HG02885 (cell line): ENCODE results near the gene KRTAP4-7.
"Not testable (repeated sequence)": the region's sequence is repeated elsewhere in the genome, so short reads cannot be mapped to it uniquely, and the experiment has no call there.

Source experiments
- ATAC-seq: cut with Tn5 transposase; IDR thresholded peaks from one replicate; pipeline ENCODE4 v1.9.1; 2021; ENCODE audit warnings: mild to moderate bottlenecking; ENCODE audit not compliant: unreplicated experiment, poor library complexity

The KRTAP4-7 gene

DNA sequence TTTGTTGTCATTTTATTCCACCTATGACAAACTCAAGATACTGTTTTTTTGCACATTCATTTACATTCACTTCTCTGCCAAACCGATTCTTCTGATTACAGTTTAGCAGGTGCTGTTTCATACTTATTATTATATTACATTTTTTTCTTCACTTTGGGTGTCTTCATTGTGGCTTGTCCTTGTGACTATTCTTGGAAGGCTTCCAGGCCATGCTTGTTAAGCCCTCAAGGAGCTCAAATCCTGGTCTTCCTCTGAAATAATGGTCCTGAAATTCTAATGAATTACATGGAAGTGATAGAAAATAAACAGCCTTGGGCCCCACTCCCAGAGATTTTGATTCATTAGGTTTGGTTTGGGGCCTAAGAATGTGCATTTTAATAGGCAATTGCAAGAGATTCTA, 19.6 kb upstream of the KRTAP4-7 start:
- no peak for ATAC-seq

- not testable (repeated sequence) for ATAC-seq
These were observed 18.8 kb upstream of the KRTAP4-7 start for GRCh38 chr17:41065016-41065689.

DNA sequence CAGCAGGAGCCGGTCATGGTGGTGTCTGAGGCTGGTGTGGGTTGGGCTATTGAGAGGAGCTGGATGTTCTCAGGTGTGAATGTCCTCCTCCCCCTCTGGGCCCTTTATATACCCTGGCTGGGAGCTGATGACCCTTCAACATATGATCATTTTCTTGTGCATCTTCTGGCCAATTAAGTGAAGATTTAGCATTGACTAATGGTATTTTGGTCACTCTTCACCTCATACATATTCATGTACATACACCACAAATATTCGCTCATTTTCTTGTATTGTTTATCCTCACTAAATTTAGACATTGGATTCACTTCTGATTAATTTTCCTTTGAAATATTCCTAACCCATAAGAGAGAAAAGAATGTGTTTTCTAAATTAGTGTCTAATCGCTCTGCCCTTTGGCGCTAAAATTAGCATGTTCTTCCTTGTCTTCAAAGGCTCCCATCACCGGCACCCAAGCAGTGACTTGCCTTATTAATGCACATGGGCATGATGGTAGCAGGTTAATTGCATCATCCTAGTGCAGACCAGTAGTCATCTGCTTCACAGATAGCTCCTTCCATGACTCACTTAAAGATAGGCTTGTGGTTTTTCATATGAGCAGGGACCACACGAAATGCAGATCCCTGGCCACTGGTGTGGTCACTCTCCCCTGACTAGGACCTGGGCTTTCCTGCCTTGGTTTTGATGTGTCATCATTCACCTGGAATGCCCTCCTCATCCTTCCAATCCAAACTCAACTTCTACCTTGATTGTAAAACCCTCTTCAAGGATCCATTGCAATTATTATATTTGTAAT, 17.9 kb upstream of the KRTAP4-7 start, which contains the start of gene KRTAP2-4:
Gene KRTAP2-4 (minus strand): TSS at position 51 of the 796 bp plus-strand sequence. CDS start 34 bp downstream, at position 17.
- ATAC-seq: no peak

DNA sequence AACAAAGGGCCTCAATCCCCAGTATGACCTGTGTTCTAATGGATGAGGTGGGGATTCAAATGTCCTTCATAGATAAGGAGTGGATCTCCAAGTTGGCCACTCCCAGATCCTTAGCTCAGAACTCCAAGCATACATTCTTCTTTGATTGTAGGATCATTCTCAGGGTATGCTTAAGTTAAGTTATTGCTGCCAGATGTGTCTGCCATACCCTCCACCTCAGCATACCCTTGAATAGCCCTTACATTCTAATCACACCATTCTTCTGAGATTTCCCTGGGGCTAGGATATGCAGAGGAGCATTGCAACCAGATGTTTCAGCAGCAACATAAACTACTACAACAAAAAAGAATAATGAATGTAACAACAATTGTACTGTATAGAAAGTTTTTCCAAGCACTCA, 16.7 kb upstream of the KRTAP4-7 start:
- no peak for ATAC-seq

DNA sequence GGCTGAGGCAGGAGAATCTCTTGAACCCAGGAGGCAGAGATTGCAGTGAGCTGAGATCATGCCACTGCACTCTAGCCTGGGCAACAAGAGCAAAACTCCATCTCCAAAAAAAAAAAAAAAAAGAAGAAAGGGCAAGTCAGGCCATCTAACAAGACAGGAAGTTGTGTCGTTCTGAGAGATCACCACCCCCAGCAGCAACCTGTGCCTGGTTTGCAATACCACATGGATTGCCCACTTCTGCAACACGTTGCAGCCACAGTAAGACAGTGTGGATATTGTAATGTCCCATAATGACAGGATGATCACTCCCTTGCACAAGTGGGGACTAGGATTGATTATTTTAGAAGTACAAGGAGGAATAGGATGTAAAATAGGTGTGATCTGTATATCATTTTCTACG, 14.9 kb upstream of the KRTAP4-7 start:
- ATAC-seq: no peak

DNA sequence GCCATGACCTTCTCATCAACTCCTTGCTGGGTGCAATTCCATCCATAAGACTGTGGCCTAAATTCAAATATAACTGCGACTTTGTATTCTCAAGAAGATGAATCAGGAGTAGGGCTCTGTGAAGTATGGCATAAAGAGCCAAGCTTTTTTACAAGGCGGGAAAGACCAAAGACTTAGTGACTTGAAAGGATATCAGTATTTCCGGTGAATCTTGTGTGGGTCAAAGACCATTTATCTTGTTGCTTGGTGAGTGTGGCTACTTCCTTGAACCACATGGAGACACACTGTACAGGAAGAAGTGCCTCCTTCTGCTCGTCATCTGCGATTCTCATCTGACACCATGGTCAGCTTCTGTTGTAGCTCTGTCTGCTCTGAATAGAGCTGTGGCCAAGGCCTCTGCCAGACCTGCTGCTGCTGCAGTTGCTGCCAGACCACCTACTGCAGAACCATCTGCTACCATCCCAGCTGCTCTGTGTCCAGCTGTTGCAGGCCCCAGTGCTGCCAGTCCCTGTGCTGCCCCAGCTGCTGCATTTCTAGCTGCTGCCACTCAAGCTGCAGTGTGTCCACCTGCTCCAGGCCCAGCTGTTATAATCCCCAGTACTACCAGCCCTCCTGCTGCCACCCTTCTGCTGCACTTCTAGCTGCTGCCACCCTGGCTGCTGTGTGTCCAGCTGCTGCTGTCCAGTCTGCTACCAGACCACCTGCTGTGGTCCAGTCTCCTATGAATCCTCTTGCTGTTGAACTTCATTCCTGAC, 12.2 kb upstream of the KRTAP4-7 start:
- ATAC-seq: no peak

DNA sequence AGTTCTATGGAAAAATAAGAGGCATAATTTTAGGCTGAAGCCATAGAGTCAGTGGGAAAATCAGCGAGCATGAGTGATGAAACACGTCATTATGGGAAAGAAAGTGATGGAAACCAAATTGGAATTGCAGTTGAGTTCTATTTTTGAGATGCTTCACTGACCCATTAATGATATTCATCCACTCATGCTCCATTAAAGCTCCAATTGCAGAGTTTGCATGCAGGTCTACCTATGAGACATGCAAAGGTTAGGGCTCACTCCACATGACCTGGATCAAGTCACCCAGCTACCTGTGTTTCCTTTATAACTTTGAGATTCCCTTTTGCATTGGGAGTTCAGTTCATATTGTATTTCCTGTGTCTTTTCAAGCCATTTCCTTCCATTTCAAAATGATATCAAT, 10.3 kb upstream of the KRTAP4-7 start:
- ATAC-seq: no peak

- ATAC-seq: no peak
These were observed 7.2 kb upstream of the KRTAP4-7 start for GRCh38 chr17:41076788-41077187.

- no peak for ATAC-seq
These were observed 1.3 kb upstream of the KRTAP4-7 start for GRCh38 chr17:41082626-41083025.

DNA sequence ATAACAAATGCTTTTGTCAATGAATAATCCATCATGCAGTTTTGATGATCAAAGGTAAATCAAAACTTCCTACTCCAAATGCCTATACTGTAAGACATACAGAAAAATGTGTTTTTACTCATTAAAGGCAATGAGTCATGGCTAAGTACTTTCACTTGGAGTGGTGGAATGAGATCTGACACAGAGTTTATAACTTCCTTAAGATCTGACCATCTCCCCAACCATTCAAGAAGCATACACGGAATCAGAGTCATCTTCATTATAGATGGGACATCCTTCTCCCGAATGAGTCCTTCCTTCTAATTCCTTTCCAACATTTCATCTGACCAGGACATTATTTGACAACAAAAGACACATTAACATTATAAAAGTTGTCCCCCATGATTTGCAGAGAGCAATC, 523 bp upstream of the KRTAP4-7 start:
- not testable (repeated sequence) for ATAC-seq

GRCh38 chr17:41088760-41089352, 4.9 kb downstream of the KRTAP4-7 start:
- not testable (repeated sequence) for ATAC-seq

- no peak for ATAC-seq
These were observed 12.1 kb downstream of the KRTAP4-7 start for GRCh38 chr17:41096055-41096454.

- no peak for ATAC-seq
These were observed 14.1 kb downstream of the KRTAP4-7 start, which contains the start of gene KRTAP4-8 for GRCh38 chr17:41098042-41098441. Gene KRTAP4-8, minus strand, starts transcription at chr17:41098142. Its CDS starts 58 bp downstream, at chr17:41098084.

DNA sequence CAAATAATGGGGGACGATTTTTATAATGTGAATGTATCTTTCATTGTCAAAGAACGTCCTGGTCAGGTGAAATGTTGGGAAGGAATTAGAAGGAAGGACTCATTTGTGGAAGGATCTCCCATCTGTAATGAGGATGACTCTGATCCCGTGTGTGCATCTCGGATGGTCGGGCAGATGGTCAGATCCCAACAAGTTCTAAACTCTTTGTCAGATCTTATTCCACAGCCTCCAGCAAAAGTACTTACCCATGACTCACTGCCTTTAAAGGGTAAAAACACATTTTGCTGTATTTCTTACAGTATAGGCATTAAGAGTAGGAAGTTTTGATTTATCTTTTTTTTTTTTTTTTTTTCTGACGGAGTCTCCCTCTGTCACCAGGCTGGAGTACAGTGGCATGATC, 14.5 kb downstream of the KRTAP4-7 start:
- ATAC-seq: no peak

DNA sequence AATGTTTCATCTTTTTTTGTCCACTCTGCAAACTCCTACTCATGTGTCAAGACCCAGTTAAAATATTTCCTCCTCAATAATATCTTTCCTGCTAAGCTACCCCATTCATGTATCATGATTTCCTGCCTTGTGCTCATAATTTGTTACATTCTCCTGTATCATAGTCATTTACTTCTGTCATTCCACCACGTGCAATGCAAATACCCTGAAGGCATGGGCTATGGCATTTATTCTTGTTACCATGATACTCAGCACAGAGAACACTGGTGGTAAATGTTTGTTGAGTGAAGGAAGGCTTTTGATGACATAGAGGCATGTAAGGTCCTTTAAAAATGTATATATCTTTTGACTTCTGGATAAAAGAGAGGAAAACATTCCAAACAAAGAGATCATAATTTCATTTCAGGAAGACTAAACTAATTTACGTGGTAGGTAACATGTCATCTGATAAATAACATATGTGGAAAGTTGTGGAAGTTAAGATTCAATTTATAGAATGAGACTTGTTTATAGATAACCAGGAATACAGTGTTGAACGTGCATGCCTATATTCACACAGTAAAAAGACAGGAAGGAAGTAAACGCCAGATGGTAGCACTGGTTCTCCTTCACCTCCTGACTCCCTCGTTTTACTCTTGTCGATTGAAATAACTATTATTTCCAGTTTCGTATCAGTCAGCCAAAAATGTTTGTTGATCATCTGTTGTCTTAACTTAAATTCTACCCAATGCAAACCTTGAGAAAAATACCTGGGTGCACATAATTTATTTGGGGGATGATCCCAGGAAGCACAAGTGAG, 15.9 kb downstream of the KRTAP4-7 start:
- not testable (repeated sequence) for ATAC-seq

- no peak for ATAC-seq
These were observed 17.8 kb downstream of the KRTAP4-7 start, which contains the start of gene KRTAP4-16 for GRCh38 chr17:41101586-41102259. Gene KRTAP4-16, minus strand, starts transcription at chr17:41102209. Its CDS starts 0 bp downstream, at chr17:41102209.

- ATAC-seq: no peak
These were observed 19.9 kb downstream of the KRTAP4-7 start for GRCh38 chr17:41103896-41104295.

- not testable (repeated sequence) for ATAC-seq
These were observed 20.6 kb downstream of the KRTAP4-7 start for GRCh38 chr17:41104386-41105038.
